ENCODE measurements around the gene KNDC1. TPM values are rescaled to one million over a fixed set of nuclear protein-coding genes. Genes with fewer than 3 reads are reported as not detected.

The KNDC1 gene
- total and polyA plus RNA-seq, 10 of the 15 experiments (the other 5 are each of a cell fraction or from before 2014, with no cell fraction given): 0.03 to 0.11 (median 0.05) TPM; not detected in 7

GRCh38 chr10:133163889-133164815, 4.1 kb downstream of the KNDC1 start:
- H3K9me3 ChIP-seq (replicated peaks; ENCODE audit: control insufficient read depth, insufficient read depth, low read length): no peaks in the 10 kb centered on the region; the same call in 2 of the 3 replicates
- H3K27me3 ChIP-seq (replicated peaks in 1 of 2; ENCODE audit: control insufficient read depth in 2 of 2, insufficient read depth in 2 of 2, low read length in 1 of 2): no peaks in the 10 kb centered on the region
- H3K4me2 ChIP-seq (ENCODE audit: control insufficient read depth, insufficient read depth): no peak overlapping the region
- ChIA-PET POLR2A (no interaction called here), CTCF (no interaction called here), RAD21 (ENCODE audit: unreplicated experiment) (no interaction called here), SMC1A (ENCODE audit: uncharacterized antibody, unreplicated experiment) (no interaction called here)
- intact Hi-C loops (cut with micrococcal nuclease; ENCODE audit: unreplicated experiment): no loop called here
- DNase-seq (ENCODE audit: low read depth, low spot score): no peak
- WGBS (ENCODE audit: insufficient coverage, insufficient replicate concordance, low lambda C conversion rate, missing lambda C conversion rate): 43% methylated on average over 28 of the region's 31 CpGs
- no peak overlapping the region for H3K4me3 ChIP-seq
- no peak for FAIRE-seq
- H3K9ac ChIP-seq (ENCODE audit: control insufficient read depth, insufficient read depth, low read length): no peak overlapping the region
- no peaks in the 10 kb centered on the region for H4K20me1 ChIP-seq (ENCODE audit: control insufficient read depth, insufficient read depth)
- ATAC-seq: no peak
- no TSS peak for BruUV-seq (replicated peaks)
- H3K79me2 ChIP-seq (ENCODE audit: control insufficient read depth, insufficient read depth, low read length): no peaks in the 10 kb centered on the region
- no peak overlapping the region for H3K27ac ChIP-seq (ENCODE audit: control insufficient read depth, insufficient read depth)
- no peak overlapping the region for H2AFZ ChIP-seq (ENCODE audit: control insufficient read depth, low read depth, low read length)
- no peaks in the 10 kb centered on the region for H3K4me1 ChIP-seq (ENCODE audit: control insufficient read depth, insufficient read depth, low read length)
- no peaks in the 10 kb centered on the region for H3K36me3 ChIP-seq (ENCODE audit: control insufficient read depth in 2 of 2, insufficient read depth in 2 of 2, low read length in 1 of 2)
- in situ Hi-C loops (cut with MboI): no loop called here
- TF ChIP-seq SMC3 (IDR thresholded peaks at IDR 0.05; ENCODE audit: borderline replicate concordance, low read length) (no peak), IRF3 (IDR thresholded peaks at IDR 0.05) (no peak), GABPA (IDR thresholded peaks at IDR 0.05; ENCODE audit: low read depth) (no peak), ASH2L (IDR thresholded peaks at IDR 0.05; ENCODE audit: borderline replicate concordance, low read depth) (no peak), ZNF217 (IDR thresholded peaks at IDR 0.05) (no peak), POU2F2 (IDR thresholded peaks at IDR 0.05; ENCODE audit: borderline replicate concordance, low read depth, low read length) (no peak), POLR2AphosphoS5 (IDR thresholded peaks at IDR 0.05; ENCODE audit: low read length) (no peak), RELB (IDR thresholded peaks at IDR 0.05; ENCODE audit: low read depth) (no peak), SIN3A (IDR thresholded peaks at IDR 0.05; ENCODE audit: low read depth, low read length) (no peak), ZZZ3 (IDR thresholded peaks at IDR 0.05; ENCODE audit: control insufficient read depth, insufficient read length, low read depth) (no peak), ATF7 (IDR thresholded peaks at IDR 0.05; ENCODE audit: low read depth) (no peak), RFX5 (IDR thresholded peaks at IDR 0.05; ENCODE audit: low read depth, low read length) (no peak), CTCF (IDR thresholded peaks at IDR 0.05 in 2 of 3, conservative IDR thresholded peaks at IDR 0.05 in 1 of 3; ENCODE audit: control insufficient read depth in 2 of 3, extremely low read depth in 1 of 3, insufficient read depth in 1 of 3, low read depth in 3 of 3, low read length in 3 of 3) (no peak), HDGF (IDR thresholded peaks at IDR 0.05) (no peak), DPF2 (IDR thresholded peaks at IDR 0.05) (no peak), FOXM1 (IDR thresholded peaks at IDR 0.05; ENCODE audit: low read depth, low read length) (no peak), CHD1 (IDR thresholded peaks at IDR 0.05; ENCODE audit: low read depth, low read length) (no peak)
